22Rv1 (cell line): Measurements from ENCODE around the gene ESYT1.

Source experiments
- CTCF ChIP-seq: fragments of 450-650 bp; IDR thresholded peaks from 2 replicates; pipeline ENCODE4 v1.5.1; 2017; ENCODE audit warnings: mild to moderate bottlenecking
- ZFX ChIP-seq: fragments of 450-650 bp; IDR thresholded peaks from 2 replicates; pipeline ENCODE4 v1.6.1; 2017; ENCODE audit warnings: antibody characterized with exemption, borderline replicate concordance

- TF ChIP-seq CTCF (no peak), ZFX (no peak)
These were observed 64.5 kb downstream of the ESYT1 start for GRCh38 chr12:56192582-56192981.
